Loucy (cell line): ENCODE data around the gene PPCS.

Source experiments
- H2AFZ ChIP-seq: fragments of 200-600 bp; sonication (generic); 2 replicates; pipeline ENCODE4 v1.6.0; 2016; ENCODE audit warnings: antibody characterized with exemption, mild to moderate bottlenecking, low read length, moderate library complexity
- H3F3A ChIP-seq: fragments of 200-600 bp; 2 replicates; pipeline ENCODE4 v1.6.0; 2016; ENCODE audit warnings: antibody characterized with exemption, low read depth, mild to moderate bottlenecking
- H3K27me3 ChIP-seq: fragments of 200-600 bp; sonication (generic); 2 replicates; pipeline ENCODE4 v1.6.1; 2014; ENCODE audit warnings: low read length, mild to moderate bottlenecking; ENCODE audit not compliant: insufficient read depth, poor library complexity, severe bottlenecking
- H3K36me3 ChIP-seq: fragments of 200-600 bp; sonication (generic); 2 replicates; pipeline ENCODE4 v1.6.1; 2016; ENCODE audit warnings: low read length; ENCODE audit not compliant: insufficient read depth
- H3K4me1 ChIP-seq: fragments of 200-600 bp; sonication (generic); 2 replicates; pipeline ENCODE4 v1.5.1; 2014; ENCODE audit warnings: low read length, mild to moderate bottlenecking; ENCODE audit not compliant: insufficient read depth, poor library complexity, severe bottlenecking
- H3K4me2 ChIP-seq: fragments of 200-600 bp; sonication (generic); 2 replicates; pipeline ENCODE4 v1.6.0; 2014; ENCODE audit warnings: antibody characterized with exemption, low read length, low read depth, mild to moderate bottlenecking; ENCODE audit not compliant: poor library complexity, severe bottlenecking
- H3K4me3 ChIP-seq: fragments of 200-600 bp; sonication (generic); 2 replicates; pipeline ENCODE4 v1.5.1; 2014; ENCODE audit warnings: low read length, mild to moderate bottlenecking, mixed read lengths; ENCODE audit not compliant: poor library complexity, severe bottlenecking
- H3K79me2 ChIP-seq: fragments of 200-600 bp; sonication (generic); 2 replicates; pipeline ENCODE4 v1.6.1; 2014; ENCODE audit warnings: low read length; ENCODE audit not compliant: insufficient read depth
- H3K9ac ChIP-seq: fragments of 200-600 bp; sonication (generic); 2 replicates; pipeline ENCODE4 v1.6.0; 2014; ENCODE audit warnings: mild to moderate bottlenecking, low read depth, low read length, moderate library complexity; ENCODE audit not compliant: poor library complexity, severe bottlenecking
- H3K9me2 ChIP-seq: fragments of 200-600 bp; sonication (generic); replicated peaks from 2 replicates; pipeline ENCODE4 v1.6.1; 2016; ENCODE audit warnings: low read depth, low read length, mixed read lengths
- H3K9me3 ChIP-seq: fragments of 200-600 bp; sonication (generic); 2 replicates; pipeline ENCODE4 v1.6.1; 2014; ENCODE audit warnings: mild to moderate bottlenecking, antibody characterized with exemption, low read length, low read depth; ENCODE audit not compliant: insufficient read depth
- H4K20me1 ChIP-seq: fragments of 200-600 bp; sonication (generic); 2 replicates; pipeline ENCODE4 v1.6.0; 2014; ENCODE audit warnings: antibody characterized with exemption, low read length, mild to moderate bottlenecking; ENCODE audit not compliant: insufficient read depth, poor library complexity, severe bottlenecking
- CTCF ChIP-seq: fragments of 200-600 bp; sonication (generic); conservative IDR thresholded peaks from 2 replicates; pipeline ENCODE4 v1.5.1; 2014; ENCODE audit warnings: mild to moderate bottlenecking, antibody characterized with exemption, low read length
- EZH2phosphoT487 ChIP-seq: fragments of 200-600 bp; IDR thresholded peaks from 2 replicates; pipeline ENCODE4 v1.6.1; 2018; ENCODE audit warnings: antibody characterized with exemption, mild to moderate bottlenecking, moderate library complexity, borderline replicate concordance

Gene PPCS

GRCh38 chr1:42504535-42505128 is 48.3 kb downstream of the PPCS start:
- H2AFZ ChIP-seq: no peak overlapping the region
- H3K9me2 ChIP-seq: no peaks in the 10 kb centered on the region
- H3K9me3 ChIP-seq: 0 out of 2 replicates have a peak, but pooled peaks cover 5% of the 10 kb centered on the region
- TF ChIP-seq CTCF (no peak), EZH2phosphoT487 (no peak)
- no peak overlapping the region for H3K4me3 ChIP-seq
- no peaks in the 10 kb centered on the region for H4K20me1 ChIP-seq
- no peaks in the 10 kb centered on the region for H3K36me3 ChIP-seq
- H3K4me2 ChIP-seq: no peak overlapping the region
- H3K79me2 ChIP-seq: no peaks in the 10 kb centered on the region
- no peaks in the 10 kb centered on the region for H3K27me3 ChIP-seq
- H3F3A ChIP-seq: no peaks in the 10 kb centered on the region
- no peak overlapping the region for H3K9ac ChIP-seq
- H3K4me1 ChIP-seq: no peaks in the 10 kb centered on the region

- Histone ChIP-seq H3K4me2 (no peak overlapping the region), H3K79me2 (no peaks in the 10 kb centered on the region), H3K9ac (no peak overlapping the region), H3K4me1 (no peaks in the 10 kb centered on the region), H3K9me2 (no peaks in the 10 kb centered on the region), H2AFZ (no peak overlapping the region), H3F3A (no peaks in the 10 kb centered on the region), H4K20me1 (no peaks in the 10 kb centered on the region), H3K27me3 (no peaks in the 10 kb centered on the region), H3K9me3 (0 out of 2 replicates have a peak, but pooled peaks cover 5% of the 10 kb centered on the region), H3K36me3 (no peaks in the 10 kb centered on the region), H3K4me3 (no peak overlapping the region)
- no peak for TF ChIP-seq CTCF
- no peak for TF ChIP-seq EZH2phosphoT487
These were observed 50.2 kb downstream of the PPCS start for GRCh38 chr1:42506576-42506975.
